NCI-H1105 treated with DMSO at 0.1 percent for 48 hours (cell line): ENCODE results near the gene SIGLEC11.
"Not testable (repeated sequence)": the region's sequence is repeated elsewhere in the genome, so short reads cannot be mapped to it uniquely, and the experiment has no call there.

Experiments used
- DNase-seq: peaks from one replicate; lab custom pipeline; 2025; lab: John Stamatoyannopoulos, UW

The SIGLEC11 gene

DNA sequence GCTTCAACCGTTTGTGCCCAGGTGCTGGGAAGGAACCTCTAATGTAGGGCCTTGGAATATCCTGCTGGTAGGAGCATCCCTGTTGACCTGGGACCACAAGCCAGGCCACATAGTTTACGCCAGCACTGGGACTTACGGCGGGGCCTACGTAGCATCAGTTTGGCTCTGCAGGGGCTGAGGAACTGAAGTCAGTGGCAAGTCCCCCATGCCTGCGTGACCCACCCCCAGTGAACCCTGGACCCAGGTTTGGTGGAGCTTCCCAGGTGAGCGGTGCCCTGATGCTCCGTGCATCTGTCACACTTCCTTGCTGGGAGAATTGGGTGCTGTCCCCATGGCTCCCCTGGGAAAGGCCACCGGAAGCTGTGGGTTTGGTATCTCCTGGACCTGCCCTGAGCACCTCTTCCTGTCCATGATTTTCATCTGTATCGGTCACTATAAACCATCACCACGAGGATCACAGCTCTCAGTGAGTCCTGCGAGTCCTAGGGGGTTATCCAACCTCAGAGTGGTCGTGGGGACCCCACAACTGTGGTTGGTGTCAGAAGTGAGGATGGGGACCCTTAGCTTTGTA, 9.9 kb downstream of the SIGLEC11 start:
- DNase-seq = no peak

DNA sequence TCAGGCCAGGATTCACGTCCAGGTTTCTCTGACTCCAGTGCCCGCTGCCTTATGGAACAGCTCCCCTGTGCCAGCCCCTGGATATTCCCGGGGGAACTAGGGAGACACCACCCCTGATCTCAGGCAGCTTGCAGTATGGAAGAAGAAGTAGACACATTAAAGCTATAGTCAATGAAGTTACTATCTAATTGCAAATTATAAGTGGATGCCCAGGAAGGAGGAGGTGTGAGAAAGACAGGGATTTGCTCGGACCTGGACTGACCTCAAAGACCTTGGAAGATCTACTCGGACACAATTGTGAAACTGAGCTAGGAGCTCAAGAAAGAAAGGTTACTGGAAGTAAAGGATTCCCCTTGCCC, 10.4 kb downstream of the SIGLEC11 start:
- no peak for DNase-seq

GRCh38 chr19:49949742-49950589, 11.0 kb downstream of the SIGLEC11 start:
- DNase-seq = no peak

DNA sequence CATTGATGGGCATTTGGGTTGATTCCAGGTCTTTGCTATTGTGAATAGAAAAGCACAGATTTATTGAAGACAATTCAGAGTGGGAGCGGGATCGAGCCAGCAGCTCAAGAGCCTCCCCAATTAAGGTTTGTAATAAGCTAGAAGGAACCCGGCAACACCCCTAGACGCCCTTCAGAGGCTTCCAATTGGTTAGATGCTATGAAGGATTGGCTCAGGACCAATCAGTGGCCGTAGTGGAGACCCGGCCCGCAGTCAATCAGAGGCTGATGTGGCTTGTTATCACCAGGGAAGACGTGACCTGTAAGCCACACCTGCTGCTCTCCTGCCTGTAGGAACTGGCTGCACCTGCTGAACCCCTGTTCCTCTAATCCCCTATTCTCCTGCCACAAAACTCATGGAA, 14.6 kb downstream of the SIGLEC11 start:
- DNase-seq = no peak

DNA sequence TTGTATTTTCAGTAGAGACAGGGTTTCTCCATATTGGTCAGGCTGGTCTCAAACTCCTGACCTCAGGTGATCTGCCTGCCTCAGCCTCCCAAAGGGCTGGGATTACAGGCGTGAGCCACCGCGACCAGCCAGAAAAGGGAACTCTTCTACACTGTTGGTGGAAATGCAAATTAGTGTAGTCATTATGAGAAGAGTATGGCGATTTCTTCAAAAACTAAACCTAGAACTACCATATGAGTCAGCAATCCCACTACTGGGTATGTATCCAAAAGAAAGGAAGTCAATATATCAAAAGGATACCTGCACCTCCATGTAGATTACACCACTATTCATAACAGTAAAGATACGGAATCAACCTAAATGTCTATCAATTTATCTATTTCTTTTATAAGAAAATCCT, 16.4 kb downstream of the SIGLEC11 start:
- DNase-seq = not testable (repeated sequence)

DNA sequence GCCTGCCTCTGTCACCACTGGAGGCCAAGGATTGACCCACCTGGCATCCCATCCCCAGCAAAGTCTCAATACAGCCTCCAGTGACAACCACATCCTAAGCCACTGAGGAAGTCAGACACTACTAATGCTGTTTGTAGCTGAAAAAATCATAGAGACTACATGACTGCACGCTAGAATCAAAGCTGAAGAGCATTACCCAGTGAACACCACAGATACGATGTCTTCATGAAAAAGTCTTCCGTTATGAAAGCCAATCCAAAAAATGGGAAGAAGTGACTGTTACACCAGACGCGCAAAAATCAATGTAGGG, 20.5 kb downstream of the SIGLEC11 start:
- no peak for DNase-seq

GRCh38 chr19:49939721-49940481, 21.1 kb downstream of the SIGLEC11 start:
- DNase-seq = no peak

GRCh38 chr19:49938662-49939061, 22.3 kb downstream of the SIGLEC11 start:
- no peak for DNase-seq

- peak; percentile 57 for DNase-seq
Observed at GRCh38 chr19:49937750-49938381, 23.1 kb downstream of the SIGLEC11 start.

DNA sequence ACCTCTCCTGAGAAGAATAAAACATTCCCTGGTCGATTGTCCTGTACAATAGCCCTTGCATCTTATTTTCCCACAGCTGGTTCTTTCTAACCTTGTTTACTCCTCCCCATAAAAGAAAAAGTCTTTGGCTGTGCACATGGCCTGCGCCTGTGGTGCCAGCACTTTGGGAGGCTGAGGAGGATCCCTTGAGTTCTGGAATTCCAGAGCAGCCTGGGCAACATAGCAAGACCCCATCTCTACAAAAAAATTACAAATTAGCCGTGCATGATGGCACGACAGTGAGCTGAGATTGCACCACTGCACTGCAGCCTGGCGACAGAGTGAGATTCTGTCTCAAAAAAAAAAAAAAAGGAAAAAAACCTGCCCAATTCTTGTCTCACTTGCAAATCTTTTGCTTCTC, 24.4 kb downstream of the SIGLEC11 start:
- no peak for DNase-seq

- DNase-seq = no peak
Observed at GRCh38 chr19:49933643-49934042, 27.3 kb downstream of the SIGLEC11 start.

DNA sequence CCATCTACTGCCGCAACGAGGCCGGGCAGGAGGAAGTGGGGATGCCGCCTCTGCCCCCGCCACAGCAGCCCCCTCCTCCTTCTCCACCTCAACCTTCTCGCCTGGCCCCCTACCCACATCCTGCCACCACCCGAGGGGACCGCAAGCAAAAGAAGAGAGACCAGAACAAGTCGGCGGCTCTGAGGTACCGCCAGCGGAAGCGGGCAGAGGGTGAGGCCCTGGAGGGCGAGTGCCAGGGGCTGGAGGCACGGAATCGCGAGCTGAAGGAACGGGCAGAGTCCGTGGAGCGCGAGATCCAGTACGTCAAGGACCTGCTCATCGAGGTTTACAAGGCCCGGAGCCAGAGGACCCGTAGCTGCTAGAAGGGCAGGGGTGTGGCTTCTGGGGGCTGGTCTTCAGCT, 28.2 kb downstream of the SIGLEC11 start:
- DNase-seq = no peak

DNA sequence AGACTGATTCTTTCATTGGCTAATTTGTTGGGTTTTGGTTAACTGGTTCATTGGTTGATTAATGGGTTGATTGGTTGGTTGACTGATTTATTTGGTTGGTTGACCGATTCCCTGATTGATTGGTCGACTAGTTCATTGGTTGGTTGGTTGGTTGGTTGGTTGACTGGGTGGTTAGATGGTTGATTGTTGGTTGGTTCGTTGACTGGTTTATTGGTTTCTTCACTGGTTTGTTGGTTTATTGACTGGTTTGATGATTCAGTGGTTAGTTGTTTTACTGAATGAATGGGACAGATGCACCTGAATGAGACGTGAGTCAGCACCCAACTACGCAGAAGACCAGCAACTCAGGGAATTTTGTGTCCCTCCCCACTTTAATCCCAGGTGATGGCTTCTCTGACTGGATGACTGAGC, 28.9 kb downstream of the SIGLEC11 start:
- DNase-seq = no peak

- no peak for DNase-seq
Observed at GRCh38 chr19:49931293-49932040, 29.5 kb downstream of the SIGLEC11 start.

- DNase-seq = no peak
Observed at GRCh38 chr19:49930483-49931011, 30.4 kb downstream of the SIGLEC11 start.

- peak; percentile 97 for DNase-seq
Observed at GRCh38 chr19:49929611-49930482, 31.1 kb downstream of the SIGLEC11 start.

DNA sequence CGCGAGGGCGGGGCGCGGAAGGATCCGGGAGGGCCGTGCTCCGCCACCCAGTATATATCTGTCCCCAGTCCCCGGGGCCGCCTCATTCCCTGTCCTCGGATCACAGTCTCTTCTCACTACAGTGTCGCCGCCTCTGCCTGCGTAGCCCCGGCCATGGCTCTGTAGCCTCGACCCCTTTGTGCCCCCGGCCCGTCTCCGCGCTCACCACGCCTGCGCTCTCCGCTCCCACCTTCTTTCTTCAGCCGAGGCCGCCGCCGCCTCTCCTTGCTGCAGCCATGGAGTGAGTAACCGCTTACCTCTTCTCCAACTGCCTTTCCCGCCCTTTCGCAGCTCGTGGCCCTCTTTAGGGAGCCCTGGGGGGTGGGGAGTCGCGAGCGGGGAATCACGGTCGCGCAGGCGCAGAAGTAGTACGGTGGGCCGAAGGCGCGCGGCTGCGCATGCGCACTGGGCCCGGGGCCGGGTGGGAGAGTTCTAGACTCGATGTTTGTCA, 31.8 kb downstream of the SIGLEC11 start, which contains the start of the genes ATF5 and NUP62:
TSS of gene ATF5 (plus strand) at position 85 of the 490 bp plus-strand sequence. CDS start 1,646 bp downstream, outside the sequence.
TSS of gene NUP62 (minus strand) at position 384 of the 490 bp plus-strand sequence. CDS start 19,697 bp downstream, outside the sequence.
- DNase-seq = peak; percentile 90

DNA sequence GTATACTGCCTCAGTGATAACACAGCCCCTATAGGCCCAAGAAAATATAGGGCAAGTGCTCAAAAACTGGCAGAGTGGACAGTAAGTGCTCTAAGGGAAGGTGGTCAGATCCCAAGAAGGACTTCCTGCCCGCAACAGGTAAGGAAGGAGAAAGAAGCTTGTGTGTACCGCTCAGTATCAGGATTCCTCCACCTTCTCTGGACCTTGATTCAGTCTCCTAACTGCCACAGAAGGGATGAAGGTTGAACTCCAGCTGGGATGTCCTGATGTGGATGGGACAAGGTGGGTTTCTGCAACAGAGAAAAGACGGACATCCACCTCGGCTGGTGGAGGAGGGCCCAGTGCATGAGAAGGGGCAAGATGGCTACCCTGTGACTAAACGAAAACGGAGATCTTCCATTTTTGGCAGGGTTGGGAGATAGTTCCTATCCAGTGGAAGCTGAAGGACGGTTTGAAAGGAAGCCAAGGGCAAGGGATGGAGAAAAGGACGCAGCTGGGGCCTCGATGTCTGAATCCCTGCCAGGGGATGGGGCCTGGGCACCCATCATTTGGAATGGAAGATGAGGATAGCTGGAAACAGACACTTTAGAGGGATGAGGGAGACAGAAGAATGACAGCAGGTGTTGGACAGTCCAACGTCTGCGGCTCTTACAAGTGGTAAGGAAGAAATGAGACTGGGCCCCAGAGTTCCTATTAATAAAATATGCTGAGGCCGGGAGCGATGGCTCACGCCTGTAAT, 33.3 kb downstream of the SIGLEC11 start:
- DNase-seq = no peak

DNA sequence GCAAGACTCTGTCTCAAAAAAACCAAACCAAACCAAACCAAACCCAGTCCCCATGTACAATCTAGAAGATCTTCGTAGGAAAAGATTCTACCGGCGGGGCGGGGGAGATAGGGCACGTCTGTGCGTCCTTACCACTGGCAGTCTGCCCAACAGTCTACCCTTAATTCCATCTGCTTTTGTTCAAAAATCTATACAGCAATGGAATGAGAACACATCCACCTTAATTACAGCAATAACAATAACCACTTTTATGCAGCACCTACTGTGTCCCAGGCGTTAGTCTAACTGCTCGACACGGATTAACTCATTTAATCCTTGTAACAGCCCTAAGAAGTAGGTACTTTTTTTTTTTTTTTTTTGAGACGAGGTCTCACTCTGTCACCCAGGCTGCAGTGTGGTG, 34.5 kb downstream of the SIGLEC11 start:
- no peak for DNase-seq

DNA sequence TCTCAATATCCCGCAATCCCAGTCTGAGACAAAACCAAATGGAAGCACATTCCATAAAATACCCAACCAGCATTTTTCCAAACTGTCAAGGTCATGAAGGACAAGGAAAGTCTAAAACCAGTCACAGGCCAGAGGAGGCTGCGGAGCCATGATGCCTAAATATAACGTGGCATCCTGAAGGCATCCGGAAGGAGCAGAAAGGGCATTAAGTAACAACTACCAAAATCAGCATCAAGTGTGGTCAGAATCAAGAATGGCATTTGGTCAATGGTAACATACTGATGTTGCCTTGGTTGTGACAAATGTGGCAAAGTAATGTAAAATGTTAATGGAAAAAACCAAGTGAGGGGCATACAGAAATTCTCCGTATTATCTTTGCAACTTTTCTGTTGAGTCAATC, 35.5 kb downstream of the SIGLEC11 start:
- no peak for DNase-seq
